Measurements from ENCODE around the gene ETFA. TPM values are rescaled to one million over a fixed set of nuclear protein-coding genes. Genes with fewer than 3 reads are reported as not detected.

Gene ETFA
- total RNA-seq, 4 donors from 2014 or later = 89.9 to 144 (median 114) TPM

DNA sequence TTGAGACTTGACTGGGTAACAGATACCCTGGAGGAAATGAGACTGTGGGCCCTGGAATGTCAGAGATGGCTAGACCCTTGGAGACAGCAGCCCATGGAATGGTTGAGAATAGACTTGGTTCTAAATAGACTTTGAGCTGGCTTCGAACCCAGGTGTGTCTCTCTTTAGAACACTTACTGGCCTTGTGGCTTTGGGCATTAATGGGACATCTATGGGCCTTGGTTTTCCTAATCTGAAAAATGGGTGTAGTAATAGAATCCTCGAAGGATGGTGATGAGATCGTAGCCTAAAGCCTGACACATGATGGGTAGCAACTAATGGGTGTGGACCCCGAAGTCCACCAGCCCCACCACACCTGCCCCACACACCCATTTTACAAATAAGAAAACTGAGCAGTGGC is 132.2 kb downstream of the ETFA start:
- DNase-seq (ENCODE audit: low spot score) = no peak
- TF ChIP-seq, protein P1, sequence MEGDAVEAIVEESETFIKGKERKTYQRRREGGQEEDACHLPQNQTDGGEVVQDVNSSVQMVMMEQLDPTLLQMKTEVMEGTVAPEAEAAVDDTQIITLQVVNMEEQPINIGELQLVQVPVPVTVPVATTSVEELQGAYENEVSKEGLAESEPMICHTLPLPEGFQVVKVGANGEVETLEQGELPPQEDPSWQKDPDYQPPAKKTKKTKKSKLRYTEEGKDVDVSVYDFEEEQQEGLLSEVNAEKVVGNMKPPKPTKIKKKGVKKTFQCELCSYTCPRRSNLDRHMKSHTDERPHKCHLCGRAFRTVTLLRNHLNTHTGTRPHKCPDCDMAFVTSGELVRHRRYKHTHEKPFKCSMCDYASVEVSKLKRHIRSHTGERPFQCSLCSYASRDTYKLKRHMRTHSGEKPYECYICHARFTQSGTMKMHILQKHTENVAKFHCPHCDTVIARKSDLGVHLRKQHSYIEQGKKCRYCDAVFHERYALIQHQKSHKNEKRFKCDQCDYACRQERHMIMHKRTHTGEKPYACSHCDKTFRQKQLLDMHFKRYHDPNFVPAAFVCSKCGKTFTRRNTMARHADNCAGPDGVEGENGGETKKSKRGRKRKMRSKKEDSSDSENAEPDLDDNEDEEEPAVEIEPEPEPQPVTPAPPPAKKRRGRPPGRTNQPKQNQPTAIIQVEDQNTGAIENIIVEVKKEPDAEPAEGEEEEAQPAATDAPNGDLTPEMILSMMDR (IDR thresholded peaks at IDR 0.05) = no peak

DNA sequence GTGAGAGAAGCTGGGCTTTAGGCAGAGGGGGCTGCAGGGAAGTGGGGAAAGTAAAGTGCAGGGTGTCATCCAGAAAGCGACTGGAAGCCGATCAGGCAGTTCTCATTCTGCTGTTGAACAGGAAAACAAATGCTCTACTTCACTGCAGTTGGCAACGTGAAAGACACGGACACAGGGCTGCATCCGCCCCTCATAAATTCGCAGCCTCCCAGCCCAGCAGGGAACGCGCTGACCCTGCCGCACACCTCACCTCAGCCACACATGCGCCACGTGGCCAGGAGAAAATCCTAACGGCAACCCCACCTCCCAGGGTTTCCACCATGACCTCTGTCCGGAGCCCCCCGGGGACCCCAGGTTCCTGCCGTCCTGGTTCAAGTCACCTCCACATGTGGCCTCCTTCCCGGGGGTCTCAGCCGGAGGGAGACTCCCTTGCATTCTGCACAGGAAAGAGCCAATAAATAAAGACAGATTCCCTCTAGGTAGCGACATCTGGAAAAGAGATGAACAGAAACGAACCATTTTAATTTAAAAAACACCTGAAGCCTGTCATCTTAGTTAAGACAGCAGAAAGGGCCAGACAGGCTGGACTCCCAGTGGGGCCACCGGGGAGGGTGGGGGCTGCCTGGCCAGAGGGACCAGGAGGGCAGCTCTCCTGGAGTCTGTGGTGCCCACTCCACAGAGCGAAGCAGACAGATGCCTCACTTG is 132.8 kb downstream of the ETFA start:
- DNase-seq (ENCODE audit: low spot score) (no peak), ATAC-seq (ENCODE audit: low FRiP score) (no peak)
- TF ChIP-seq, protein P1 (IDR thresholded peaks at IDR 0.05) = no peak

More for the DNA sequence above, 132.2 kb downstream of the ETFA start:
- no peak for ATAC-seq (ENCODE audit: low FRiP score)

DNA sequence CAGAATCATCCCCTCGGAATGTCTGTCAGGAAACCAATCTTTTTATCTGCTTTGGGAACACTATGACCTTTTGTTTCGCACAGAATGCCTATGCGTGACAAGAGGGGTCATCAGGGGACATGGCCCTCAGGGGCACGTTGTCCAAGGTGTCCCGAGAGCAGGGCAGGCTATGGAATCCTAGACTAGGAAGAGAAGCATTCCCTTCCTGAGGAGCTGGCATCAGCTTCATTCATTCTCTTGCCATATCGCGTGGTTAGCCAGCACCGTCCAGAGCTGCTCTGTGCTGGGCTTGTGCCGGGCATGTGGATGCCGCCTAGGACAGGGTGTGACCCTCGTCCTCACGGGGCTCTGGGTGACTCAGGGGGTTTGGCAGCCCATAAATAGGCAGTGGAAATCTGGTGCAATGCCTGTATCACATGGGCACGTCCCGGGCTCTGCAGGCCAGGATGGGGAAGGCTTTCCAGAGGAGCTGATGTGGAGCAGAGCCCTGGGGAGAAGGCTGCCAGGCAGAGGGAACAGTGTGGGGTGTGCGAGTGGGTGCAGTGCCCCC is 133.7 kb downstream of the ETFA start:
- TF ChIP-seq, protein P1 (IDR thresholded peaks at IDR 0.05) = no peak
- no peak for DNase-seq (ENCODE audit: low spot score)
- ATAC-seq (ENCODE audit: low FRiP score) = peak; percentile 21

DNA sequence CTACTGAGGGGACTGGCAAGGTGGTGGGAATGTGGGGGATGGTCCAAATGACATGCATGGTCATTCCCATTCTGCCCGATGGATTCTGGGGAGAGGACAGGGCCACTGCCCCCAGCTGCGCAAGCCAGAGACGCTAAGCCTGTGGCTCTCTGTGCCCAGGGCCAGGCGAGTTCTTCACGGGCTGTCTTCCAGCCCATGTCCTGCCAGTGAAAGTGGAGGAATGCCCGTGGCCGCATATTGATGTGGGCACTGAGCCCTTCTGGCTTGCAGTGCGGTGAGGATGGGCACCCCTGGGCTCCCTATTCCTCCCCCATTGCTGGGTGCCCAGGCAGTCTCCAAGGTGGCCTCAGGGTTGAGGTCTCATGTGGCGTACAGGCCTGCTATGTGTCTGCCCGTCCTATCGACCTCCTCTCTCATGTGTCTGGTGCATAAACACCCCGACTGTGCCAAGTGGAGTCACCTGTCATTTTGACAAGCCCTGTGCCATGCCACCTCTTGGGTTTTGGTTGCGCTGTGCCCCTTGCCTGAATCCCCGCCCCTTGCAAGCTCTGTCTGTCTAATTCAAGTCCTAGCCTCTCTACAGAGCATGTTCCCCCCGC is 134.7 kb downstream of the ETFA start:
- no peak for DNase-seq (ENCODE audit: low spot score)
- no peak for ATAC-seq (ENCODE audit: low FRiP score)
- TF ChIP-seq, protein P1 (IDR thresholded peaks at IDR 0.05) = no peak

DNA sequence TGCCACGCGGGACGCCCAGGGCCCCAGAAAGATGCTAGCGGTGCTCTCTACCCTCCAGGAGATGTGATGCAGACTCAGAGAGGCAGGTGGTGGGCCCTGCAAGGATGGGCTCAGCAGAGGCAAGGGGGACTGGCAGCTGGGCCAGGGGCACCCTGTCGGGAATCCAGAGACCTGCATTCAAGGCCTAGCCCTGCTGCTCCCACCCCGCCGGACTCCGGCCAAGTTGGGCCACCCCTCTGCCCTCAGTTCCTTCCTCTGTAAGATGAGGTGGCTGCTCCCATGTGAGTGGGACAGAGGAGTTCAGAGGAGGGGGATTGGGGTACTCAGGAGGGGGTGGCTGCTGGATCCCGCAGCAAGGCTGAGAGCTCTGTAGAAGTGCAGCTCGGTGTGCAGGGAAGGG is 135.2 kb downstream of the ETFA start:
- TF ChIP-seq, protein P1 (IDR thresholded peaks at IDR 0.05) = no peak
- DNase-seq (ENCODE audit: low spot score) (no peak), ATAC-seq (ENCODE audit: low FRiP score) (no peak)

DNA sequence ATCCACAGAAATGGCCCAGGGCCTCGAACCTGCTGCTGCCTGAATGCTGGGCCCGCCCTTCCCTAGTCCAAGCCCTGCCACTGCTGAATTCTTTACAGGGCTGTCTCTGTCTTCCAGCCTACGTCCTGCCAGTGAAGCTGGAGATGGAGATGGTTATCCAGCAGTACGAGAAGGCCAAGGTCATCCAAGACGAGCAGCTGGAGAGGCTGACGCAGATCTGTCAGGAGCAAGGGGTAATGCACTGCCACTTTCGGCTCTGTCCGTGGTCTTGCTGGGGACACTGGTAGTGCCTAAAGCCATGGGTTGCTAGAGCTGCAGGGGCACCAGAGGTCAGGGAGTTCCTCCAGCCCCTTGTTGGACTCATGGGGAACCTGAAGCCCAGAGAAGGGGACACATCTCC is 135.8 kb downstream of the ETFA start:
- ATAC-seq (ENCODE audit: low FRiP score) = no peak
- TF ChIP-seq, protein P1 (IDR thresholded peaks at IDR 0.05) = no peak

DNA sequence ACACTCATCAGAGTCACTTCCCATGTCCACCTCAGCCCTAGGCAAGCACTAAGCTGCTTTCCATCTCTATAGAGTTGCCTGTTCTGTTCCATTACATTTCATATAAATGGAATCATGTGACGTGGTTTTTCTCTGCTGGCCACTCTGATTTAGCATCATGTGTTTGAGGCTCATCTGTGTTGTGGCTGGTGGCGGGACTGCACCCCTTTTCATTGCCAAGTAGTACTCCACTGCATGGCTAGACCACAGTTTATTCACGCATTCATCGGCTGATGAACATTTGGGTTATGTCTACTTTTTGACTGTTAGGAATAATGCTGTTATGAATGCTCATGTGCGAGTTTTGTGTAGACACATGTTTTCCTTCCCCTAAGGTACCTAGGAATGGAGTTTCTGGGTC is 136.6 kb downstream of the ETFA start:
- TF ChIP-seq, protein P1 (IDR thresholded peaks at IDR 0.05) = no peak
- ATAC-seq (ENCODE audit: low FRiP score) (no peak), DNase-seq (ENCODE audit: low spot score) (no peak)

More for the DNA sequence above, 135.8 kb downstream of the ETFA start:
- DNase-seq (ENCODE audit: low spot score) = no peak
